Stimulated activated naive CD4-positive, alpha-beta T cell treated with Interleukin-2 at 50 U/mL for 16 hours (primary cell): ENCODE results near the gene ZNF503.

Experiments
- DNase-seq: peaks from one replicate; lab custom pipeline; 2025; lab: John Stamatoyannopoulos, UW

ZNF503 gene

GRCh38 chr10:75353183-75353582 lies 48.4 kb downstream of the ZNF503 start:
- no peak for DNase-seq

- DNase-seq, result no peak
These were observed 48.9 kb downstream of the ZNF503 start for GRCh38 chr10:75352650-75353049.

DNA sequence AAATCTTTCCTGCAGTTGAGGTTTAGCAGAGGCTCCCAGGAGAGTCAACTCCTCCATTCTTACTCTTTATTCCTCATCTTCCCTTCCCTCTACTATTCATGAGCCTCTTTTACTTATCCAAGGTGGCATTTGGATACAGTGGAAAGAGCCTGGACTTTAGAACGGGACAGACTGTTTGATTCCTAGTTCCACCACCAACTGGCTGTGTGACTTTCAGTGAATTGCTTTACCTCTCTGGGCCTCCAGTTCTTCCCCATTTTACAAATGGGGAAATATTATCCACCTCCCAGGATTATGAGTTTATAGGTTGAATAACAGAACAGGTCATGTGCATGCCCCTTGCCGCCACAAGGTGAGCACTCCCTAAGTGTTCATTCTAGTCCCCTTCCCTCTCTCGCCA lies 49.9 kb downstream of the ZNF503 start:
- DNase-seq, result no peak

- no peak for DNase-seq
These were observed 50.8 kb downstream of the ZNF503 start for GRCh38 chr10:75350791-75351190.
